Measurements from ENCODE around the gene HELT. TPM values are rescaled to one million over a fixed set of nuclear protein-coding genes. Genes with fewer than 3 reads are reported as not detected.

The HELT gene
- total RNA-seq, 4 donors from 2014 or later, result not detected

- no peak for DNase-seq (ENCODE audit: low spot score)
- no peak for TF ChIP-seq CTCF (IDR thresholded peaks at IDR 0.05)
- peak; percentile 46 for ATAC-seq (ENCODE audit: low FRiP score)
Observed at GRCh38 chr4:185004562-185005218, 13.6 kb upstream of the HELT start.

GRCh38 chr4:185005219-185005819, 13.0 kb upstream of the HELT start:
- ATAC-seq (ENCODE audit: low FRiP score), result peak; percentile 85
- peak in 1 of 3 donors; percentile 74 for TF ChIP-seq CTCF (IDR thresholded peaks at IDR 0.05)

GRCh38 chr4:185011408-185011807, 6.9 kb upstream of the HELT start:
- DNase-seq (ENCODE audit: low spot score) (no peak), ATAC-seq (ENCODE audit: low FRiP score) (no peak)
- TF ChIP-seq CTCF (IDR thresholded peaks at IDR 0.05), result no peak

More at GRCh38 chr4:185005219-185005819, 13.0 kb upstream of the HELT start:
- peak; percentile 85 for DNase-seq (ENCODE audit: low spot score)

GRCh38 chr4:185013417-185014125, 4.7 kb upstream of the HELT start:
- TF ChIP-seq CTCF (IDR thresholded peaks at IDR 0.05), result no peak
- DNase-seq (ENCODE audit: low spot score) (no peak), ATAC-seq (ENCODE audit: low FRiP score) (no peak)

- no peak for TF ChIP-seq CTCF (IDR thresholded peaks at IDR 0.05)
- DNase-seq (ENCODE audit: low spot score), result no peak
- ATAC-seq (ENCODE audit: low FRiP score), result no peak
Observed at GRCh38 chr4:185015108-185015507, 3.2 kb upstream of the HELT start.

GRCh38 chr4:185016101-185016940, 2.0 kb upstream of the HELT start:
- no peak for DNase-seq (ENCODE audit: low spot score)
- no peak for TF ChIP-seq CTCF (IDR thresholded peaks at IDR 0.05)
- ATAC-seq (ENCODE audit: low FRiP score), result no peak
